NB4 (cell line): ENCODE data around the gene MGLL.

Experiments used
- TF ChIP-seq, protein P1 (sequence below): IDR thresholded peaks from one replicate; pipeline ENCODE4 v1.5.1; 2012; ENCODE audit warnings: low read depth, low read length
- TF ChIP-seq, protein P2 (sequence below): IDR thresholded peaks from 2 replicates; pipeline ENCODE4 v1.6.1; 2011; ENCODE audit warnings: low read depth, low read length

DNA sequence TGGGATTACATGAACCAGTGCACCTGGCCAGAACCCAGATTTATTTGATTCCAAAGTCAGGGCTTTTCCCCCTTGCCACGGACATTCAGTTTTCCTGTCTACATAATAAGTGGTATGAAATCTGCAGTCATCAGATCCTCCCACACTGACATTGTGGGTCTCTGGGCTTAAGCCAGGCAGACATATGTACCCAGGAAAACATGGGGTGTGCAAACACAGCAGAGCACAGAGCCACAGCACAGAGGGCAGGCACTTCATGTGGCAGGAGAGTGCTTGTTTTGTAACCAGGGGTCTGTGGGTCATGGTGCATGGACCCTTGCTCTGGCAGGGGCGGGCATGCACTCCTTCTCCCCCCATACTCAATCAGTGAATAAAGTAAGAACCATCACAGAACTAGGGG lies 155.6 kb downstream of the MGLL start:
- TF ChIP-seq, protein P1, sequence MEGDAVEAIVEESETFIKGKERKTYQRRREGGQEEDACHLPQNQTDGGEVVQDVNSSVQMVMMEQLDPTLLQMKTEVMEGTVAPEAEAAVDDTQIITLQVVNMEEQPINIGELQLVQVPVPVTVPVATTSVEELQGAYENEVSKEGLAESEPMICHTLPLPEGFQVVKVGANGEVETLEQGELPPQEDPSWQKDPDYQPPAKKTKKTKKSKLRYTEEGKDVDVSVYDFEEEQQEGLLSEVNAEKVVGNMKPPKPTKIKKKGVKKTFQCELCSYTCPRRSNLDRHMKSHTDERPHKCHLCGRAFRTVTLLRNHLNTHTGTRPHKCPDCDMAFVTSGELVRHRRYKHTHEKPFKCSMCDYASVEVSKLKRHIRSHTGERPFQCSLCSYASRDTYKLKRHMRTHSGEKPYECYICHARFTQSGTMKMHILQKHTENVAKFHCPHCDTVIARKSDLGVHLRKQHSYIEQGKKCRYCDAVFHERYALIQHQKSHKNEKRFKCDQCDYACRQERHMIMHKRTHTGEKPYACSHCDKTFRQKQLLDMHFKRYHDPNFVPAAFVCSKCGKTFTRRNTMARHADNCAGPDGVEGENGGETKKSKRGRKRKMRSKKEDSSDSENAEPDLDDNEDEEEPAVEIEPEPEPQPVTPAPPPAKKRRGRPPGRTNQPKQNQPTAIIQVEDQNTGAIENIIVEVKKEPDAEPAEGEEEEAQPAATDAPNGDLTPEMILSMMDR: no peak
- TF ChIP-seq, protein P2, sequence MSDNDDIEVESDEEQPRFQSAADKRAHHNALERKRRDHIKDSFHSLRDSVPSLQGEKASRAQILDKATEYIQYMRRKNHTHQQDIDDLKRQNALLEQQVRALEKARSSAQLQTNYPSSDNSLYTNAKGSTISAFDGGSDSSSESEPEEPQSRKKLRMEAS: no peak
